ENCODE measurements around the gene CFH.

GRCh38 chr1:196738730-196739129, 86.9 kb downstream of the CFH start:
- TF ChIP-seq CTCF (IDR thresholded peaks at IDR 0.05; ENCODE audit: insufficient read depth, low read length, poor library complexity, severe bottlenecking) (no peak), EZH2phosphoT487 (conservative IDR thresholded peaks at IDR 0.05; ENCODE audit: low read length) (no peak)
